HG03097 (cell line): ENCODE measurements around the gene FHIP1B.
"Not testable (repeated sequence)": the region's sequence is repeated elsewhere in the genome, so short reads cannot be mapped to it uniquely, and the experiment has no call there.

Source experiments
- ATAC-seq: cut with Tn5 transposase; IDR thresholded peaks from one replicate; pipeline ENCODE4 v1.9.1; 2021; ENCODE audit not compliant: unreplicated experiment, low FRiP score

Gene FHIP1B

DNA sequence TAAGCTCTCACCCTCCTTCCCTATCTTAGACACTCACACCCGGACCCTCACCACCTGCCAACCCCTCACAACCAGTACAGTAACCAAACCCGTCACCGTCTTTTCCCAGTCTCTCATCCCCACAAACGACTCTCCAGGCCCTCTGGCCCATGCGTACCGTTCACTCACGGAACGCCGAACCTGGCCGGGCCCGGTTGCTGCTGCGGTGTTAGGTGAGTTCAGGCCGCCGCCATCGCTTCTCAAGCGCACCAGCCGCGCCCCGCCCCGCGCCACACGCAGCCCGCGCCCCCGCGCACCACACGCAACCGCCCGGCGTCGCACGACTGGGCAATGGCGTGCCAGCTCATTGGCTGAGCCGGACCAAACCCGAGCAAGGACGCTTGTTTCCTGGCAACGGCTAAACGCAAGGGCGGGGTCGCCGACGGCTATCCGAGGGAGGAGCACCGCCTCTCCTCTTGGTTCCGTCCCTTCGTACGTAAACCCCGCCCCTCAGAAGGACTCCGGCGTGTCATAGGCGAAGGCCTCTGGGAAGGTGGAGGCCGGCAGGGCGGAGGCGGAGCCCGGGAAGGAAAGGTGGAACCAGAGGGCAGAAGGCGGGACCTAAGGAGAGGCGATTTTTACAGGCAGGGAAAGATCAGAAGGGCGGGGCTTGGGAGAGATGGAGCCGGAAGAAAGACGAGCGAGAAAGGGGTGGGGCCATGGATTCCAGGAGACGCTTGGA, at the start of gene FHIP1B:
Gene FHIP1B (minus strand): TSS at position 250 of the 721 bp plus-strand sequence. CDS start 10,120 bp downstream, outside the sequence.
- peak; percentile 98 for ATAC-seq

DNA sequence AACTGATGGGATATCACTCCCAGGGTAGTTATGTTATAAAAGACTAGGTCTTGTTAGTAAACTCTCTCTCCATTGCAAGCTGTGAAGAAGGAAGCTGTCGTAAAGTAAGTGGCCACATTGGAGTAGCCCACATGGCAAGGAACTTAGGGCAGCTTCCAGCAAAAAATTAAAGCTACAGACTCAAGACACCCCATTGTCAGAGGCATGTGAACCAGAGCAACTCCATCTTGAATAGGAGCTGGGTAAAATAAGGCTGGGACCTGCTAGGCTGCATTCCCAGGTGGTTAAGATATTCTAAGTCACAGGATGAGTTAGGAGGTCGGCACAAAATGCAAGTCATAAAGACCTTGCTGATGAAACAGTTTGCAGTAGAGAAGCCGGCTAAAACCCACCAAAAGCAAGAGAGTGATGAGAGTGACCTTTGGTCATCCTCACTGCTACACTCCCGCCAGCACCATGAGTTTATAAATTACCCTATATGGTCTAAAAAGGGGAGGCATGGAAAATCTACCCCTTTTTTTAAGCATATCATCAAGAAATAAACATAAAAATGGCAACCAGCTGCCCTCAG, 49.1 kb upstream of the FHIP1B start:
- no peak for ATAC-seq

DNA sequence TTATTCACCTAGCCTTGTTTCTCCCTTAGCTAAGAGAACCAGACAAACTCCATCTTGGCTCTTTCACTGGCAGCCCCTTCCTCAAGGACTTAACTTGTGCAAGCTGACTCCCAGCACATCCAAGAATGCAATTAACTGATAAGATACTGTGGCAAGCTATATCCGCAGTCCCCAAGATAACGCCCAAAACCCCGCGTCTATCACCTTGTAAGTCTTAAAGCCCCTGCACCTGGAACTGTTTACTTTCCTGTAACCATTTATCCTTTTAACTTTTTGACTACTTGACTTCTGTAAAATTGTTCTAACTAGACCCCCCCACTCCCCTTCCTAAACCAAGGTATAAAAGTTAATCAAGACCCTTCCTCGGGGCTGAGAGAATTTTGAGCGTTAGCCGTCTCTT, 46.4 kb upstream of the FHIP1B start:
- ATAC-seq, result not testable (repeated sequence)

DNA sequence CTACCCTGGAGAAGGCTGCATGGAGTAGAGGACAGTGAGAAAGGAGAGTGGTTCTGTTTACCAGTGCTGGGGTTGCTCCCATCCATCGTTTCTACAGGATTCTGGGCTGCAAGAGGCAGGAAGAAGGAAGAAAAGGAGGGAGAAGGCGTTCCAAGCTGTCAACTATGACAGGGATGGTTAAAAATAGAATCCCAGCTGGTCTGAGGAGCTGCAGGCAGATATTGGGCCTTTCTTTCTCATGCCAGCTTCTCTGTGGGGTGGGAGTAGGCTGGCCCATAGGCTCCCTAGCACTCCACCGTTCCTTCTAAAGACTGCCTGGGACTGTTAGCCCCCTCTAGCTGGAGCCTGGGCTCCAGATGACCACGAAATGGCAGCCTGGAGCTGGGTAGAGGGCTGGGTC, 38.8 kb upstream of the FHIP1B start:
- ATAC-seq, result no peak

DNA sequence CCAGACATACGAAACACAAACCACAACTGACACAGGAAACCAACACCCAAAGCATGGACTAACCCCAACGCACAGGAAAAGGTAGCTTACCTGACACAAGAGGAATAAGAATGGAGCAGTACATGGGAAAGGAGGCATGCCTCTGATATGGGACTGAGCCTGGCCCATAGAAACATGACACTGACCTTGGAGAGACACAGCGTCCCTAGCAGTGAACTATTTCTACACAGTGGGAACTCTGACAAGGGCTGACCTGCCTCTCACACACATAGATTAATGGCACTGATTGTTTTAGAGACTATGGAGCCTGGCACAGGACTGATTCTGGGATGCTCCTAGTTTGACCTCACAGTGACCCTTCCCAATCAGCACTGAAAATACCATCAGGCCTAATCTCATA, 37.2 kb upstream of the FHIP1B start:
- no peak for ATAC-seq

DNA sequence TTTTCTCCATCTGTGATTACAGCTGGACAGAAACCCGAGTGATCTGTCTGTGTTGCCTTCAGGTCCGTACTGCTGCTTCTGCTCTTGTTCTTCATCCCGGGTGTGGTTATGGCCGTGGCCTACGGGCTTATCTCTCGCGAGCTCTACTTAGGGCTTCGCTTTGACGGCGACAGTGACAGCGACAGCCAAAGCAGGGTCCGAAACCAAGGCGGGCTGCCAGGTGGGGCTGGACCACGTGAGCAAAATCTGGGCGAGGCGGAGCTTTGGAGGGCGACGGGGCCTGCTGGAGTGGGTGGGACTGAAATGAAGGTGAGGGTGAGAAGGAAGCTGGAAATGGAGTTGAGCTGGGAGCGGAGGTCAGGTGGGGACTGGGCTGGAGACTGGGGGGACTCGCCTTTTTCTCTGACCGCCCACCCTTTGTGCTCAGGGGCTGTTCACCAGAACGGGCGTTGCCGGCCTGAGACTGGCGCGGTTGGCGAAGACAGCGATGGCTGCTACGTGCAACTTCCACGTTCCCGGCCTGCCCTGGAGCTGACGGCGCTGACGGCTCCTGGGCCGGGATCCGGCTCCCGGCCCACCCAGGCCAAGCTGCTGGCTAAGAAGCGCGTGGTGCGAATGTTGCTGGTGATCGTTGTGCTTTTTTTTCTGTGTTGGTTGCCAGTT, 36.3 kb upstream of the FHIP1B start:
- ATAC-seq, result no peak

DNA sequence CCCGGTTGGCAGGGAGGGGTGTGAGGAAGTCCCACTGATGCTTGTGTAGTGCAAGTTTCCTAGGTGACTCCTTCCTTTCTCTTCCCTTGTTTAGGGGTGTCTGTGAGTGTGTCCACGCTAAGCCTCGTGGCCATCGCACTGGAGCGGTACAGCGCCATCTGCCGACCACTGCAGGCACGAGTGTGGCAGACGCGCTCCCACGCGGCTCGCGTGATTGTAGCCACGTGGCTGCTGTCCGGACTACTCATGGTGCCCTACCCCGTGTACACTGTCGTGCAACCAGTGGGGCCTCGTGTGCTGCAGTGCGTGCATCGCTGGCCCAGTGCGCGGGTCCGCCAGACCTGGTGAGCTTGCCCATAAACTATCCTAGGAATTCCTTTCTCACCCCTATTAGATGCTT, 35.6 kb upstream of the FHIP1B start:
- no peak for ATAC-seq

DNA sequence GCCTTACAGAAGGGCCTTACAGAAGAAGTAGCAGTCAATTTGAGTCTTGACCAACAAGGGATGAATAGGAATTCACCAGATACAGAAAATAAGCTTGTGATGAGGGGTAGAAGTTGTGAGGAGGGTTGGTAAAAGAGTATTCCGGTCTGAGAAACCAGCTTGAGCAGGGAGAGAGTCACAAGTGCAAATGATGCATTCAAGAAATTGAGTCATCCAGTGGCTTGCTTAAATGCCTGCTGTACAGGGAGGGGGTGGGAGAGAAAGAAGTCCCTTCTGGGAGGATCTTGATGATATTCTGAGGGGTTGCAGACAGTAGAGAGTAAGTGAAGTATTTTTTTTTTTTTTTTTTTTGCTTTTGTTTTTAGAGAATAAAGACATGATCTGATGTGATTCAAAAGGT, 34.4 kb upstream of the FHIP1B start:
- ATAC-seq, result no peak

DNA sequence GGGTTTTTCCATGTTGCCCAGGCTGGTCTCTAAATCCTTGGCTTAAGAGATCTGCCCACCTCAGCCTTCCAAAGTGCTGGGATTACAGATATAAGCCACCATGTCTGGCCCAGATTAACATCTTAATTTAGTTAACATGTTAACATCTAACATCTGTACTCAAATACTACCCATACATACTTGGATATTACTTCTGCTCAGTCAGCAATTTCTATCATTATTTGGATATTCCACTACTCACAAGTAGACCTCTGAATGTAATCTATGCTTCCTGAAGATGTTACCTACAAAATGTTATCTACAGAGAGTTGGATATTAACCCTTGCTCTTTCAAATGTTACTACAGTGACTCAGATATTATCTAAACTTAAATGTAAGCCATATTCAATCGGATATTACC, 29.2 kb upstream of the FHIP1B start:
- no peak for ATAC-seq

DNA sequence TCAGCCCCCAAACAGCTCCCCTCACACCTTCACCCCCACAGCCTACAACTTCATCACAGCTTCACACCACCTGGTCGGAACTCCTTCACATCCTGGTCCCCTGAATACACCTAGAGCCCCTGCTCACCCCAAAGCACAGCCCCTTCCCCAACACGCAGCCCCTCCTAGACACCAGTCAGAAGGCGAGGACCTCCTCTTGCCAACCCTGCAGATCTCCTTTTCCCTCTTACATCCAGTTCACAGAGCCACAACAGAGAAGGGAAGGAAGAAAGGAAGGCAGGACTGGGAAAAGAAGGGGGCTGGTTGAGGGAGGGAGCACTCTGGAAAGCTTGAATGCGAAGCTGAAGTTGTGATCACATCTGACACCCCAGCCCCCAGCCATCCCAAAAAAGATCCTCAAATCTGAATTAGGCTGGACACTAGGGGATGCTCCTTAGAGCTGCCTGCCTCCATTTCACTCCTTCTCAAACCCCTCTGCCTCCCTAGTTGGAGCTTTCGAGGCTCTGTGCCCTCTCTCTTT, 25.8 kb upstream of the FHIP1B start:
- no peak for ATAC-seq

DNA sequence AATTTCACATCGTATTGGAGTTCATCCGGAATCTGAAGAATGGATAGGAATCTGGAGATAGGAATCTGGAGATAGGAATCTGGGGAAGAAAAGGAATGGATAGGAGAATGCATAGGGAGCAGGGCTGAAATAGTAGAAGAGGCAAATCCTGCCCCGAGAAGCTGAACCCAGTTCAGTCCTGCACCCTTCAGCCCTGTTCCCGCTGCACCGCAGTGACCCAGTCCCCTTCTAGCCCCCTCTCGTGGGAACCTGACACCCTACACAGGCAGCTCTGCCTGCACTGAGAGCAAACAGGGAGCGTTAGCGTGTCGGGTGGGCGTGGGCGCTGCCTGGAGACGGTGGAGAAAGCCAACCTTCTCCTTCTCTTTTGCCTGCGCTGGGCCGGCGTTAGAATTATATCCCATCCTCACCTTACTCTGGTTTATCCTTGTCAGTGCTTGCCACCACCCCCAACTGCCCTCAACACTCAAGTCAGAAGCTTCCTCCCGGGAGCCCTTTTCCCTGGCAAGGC, 24.2 kb upstream of the FHIP1B start:
- no peak for ATAC-seq

DNA sequence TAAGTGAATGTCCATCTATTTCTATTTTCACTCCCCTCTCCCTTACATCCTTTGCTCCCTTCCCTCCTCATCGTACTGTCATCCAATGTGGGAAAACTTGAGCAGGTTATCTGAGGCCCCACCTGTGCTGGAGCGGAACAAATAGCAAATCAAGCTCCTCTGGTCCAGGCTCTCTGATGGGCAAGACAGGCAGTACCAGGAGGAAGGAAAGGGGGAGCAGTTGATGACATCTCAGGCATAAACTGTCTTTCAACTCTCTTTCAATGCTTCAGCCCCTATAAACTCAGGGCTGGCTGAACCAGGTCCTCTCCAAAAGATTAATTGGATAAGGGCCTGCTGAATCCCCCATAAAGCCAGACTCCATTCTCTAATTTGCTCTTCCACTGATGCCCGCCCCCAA, 23.7 kb upstream of the FHIP1B start:
- ATAC-seq, result no peak

DNA sequence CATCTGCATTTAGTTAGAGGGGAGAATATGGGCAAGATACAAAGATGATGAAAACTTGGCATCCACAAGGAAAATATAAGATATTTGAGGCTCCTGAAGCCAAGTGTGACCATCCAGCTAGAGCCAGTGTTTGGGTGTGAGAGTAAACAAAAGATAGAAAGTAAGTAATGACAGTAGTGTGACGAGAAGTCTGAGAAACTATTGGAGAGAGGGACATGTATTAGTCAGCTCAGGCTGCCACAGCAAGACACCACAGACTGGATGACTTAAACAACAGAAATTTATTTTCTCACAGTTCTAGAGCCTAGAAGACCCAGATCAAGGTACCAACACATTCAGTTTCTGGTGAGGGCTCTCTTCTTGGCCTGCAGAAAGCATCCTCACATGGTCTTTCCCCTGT, 18.8 kb upstream of the FHIP1B start:
- no peak for ATAC-seq

DNA sequence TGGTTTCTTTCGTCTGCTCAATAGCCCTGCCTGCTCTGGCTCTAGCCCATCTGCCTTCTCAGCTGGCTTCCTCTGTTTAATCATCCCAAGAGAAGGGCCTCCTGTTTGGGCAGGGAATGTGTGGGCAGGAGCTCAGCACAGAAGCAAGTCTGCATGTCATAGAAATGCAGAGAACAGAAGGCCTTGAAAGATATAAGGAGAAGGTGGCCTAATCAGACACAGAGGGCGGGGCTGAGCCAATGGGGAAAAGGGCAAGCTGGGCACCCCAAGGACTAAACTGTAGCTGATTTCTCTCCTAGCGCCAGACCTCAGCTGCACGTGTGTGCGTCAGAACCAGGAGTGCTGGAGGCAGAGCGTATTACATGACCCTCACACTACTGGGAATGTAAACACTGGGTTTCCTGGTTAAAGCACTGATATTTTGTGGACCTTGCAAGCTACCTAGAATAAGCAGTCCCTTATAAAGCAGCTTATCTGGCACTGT, 17.6 kb upstream of the FHIP1B start:
- no peak for ATAC-seq

DNA sequence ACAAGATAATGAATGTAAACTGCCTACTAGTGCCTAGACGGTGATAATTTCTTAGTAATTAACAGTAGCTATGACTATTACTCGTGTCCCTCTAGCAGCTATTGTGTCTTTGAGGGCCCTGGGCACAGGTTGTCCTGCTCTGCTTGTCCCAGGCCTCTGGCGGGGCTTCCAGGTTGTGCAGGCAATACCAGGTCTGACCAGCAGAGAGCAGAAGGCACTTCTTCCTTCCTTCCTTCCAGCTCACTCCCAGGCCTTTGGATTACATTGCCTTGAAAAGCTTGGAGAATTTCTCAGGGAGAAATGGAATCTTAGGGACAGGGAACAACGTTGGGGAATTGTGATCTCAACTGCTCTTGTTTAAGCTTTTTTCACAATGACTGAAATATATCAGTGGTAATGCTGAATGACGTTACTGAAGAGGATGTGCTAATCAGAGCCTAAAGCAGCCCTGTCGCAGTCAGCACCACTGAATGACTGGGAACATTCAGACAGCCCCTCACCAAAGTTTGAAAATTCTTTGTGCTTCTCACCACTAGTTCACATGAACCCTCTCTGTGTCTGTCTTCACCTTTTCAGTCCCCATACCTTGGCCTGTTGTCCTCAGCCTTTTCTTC, 16.8 kb upstream of the FHIP1B start:
- no peak for ATAC-seq

DNA sequence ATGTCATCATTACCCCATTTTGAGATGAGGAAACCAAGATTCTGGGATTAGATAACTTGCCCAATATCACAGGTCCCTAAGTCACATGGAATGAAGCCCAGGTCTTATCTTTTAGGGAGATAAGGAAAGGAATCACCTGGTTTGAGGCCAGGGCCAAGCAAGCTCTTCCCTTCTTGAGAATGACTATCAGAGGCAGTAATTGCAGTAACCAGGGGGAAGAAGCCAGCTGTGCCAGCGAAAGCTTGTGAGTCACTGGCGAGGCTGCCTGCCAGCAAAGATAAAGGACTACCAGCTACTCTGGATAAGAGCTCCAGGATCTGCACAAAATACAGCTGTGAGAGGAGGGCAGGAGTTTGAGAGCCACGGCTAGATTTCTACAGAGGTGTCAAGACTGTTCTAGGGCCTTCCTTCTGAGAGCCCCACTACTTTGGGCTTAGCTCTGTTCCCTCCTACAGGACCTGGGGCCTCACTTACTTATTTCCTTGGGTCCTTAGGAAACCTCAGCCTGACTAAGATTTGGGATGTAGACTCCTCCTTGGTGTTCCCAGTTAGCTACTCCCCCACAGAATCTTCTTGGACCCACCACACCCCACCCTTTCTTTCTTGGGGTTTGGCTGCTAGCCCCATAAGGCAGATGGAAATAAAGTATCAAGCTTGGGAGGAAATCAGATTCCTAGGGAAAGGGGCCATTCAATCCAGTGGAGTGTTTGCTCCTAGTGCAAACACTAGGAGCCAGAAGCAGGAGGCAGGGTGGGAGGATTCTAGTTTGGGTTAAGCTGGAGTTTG, 15.5 kb upstream of the FHIP1B start:
- ATAC-seq, result no peak

DNA sequence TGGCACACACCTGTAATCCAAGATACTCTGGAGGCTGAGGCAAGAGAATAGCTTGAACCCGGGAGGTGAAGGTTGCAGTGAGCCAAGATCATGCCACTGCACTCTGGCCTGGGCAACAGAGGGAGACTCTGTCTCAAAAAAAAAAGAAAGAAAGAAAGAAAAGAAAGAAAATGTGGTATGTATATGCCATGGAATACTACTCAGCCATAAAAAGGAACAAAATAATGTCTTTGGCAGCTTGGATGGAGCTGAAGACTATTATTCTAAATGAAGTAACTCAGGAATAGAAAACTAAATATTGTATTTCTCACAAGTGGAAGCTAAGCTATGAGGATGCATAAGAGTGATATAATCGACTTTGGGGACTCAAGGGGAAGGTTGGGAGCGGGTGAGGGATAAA, 14.5 kb upstream of the FHIP1B start:
- not testable (repeated sequence) for ATAC-seq

DNA sequence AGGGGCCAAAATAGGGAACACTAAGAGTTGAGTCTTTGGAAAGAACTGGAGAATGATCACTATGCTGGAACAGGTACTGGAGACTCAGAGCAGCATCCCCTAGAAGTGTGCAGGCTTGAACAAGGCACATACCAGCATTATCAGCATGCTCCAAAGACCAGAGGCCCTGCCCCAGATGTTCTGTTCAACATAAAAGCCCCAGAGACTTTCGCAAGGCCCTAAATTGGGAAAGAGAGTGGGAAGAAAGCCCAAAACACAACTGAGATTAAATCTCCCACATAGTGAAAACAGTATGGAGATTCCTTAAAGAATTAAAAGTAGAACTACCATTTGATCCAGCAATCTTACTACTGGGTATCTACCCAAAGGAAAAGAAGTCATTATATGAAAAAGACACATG, 13.8 kb upstream of the FHIP1B start:
- ATAC-seq, result no peak

DNA sequence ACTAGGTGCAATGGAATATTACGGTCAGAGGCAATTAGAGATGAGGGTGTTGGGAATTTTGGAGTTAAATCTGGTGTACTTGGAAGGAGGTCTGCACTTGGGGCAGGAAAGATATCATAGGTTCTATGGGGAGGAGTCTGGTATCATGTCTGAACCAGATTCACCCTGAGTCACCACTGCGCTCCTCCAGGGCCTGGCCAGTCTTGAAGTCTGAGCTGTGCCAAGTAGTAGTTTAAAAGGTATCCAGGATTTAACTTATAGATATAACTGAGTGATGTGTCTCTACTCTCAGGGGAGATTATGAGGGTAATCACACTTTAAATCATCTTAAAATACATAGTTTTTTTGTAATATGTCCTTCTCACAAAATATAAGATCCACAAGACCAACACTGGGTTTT, 11.1 kb upstream of the FHIP1B start:
- no peak for ATAC-seq

DNA sequence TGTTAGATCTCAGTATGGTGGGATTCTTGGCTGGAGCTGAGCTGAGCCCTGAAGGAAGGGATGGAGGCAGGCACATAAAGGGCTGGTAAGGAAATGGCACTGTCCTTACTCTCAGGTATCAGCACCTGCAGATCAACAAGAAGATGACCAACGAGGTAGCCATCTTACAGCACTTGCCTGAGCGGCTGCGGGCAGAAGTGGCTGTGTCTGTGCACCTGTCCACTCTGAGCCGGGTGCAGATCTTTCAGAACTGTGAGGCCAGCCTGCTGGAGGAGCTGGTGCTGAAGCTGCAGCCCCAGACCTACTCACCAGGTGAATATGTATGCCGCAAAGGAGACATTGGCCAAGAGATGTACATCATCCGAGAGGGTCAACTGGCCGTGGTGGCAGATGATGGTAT, 6.9 kb upstream of the FHIP1B start:
- no peak for ATAC-seq
